HepG2 (cell line): Measurements from ENCODE around the gene RILP. TPM values are rescaled to one million over a fixed set of nuclear protein-coding genes. Genes with fewer than 3 reads are reported as not detected.

Source experiments
- CCDC6 ChIP-seq: sonication (generic); formaldehyde crosslinking; IDR thresholded peaks from 2 replicates; pipeline ENCODE4 v1.8.1; 2022; ENCODE audit warnings: mild to moderate bottlenecking, missing genetic modification reagents, moderate library complexity
- DNMT3B ChIP-seq: conservative IDR thresholded peaks from 2 replicates; pipeline ENCODE4 v1.6.1; 2016; ENCODE audit warnings: missing biosample characterization, control low read depth
- GTF2F1 ChIP-seq: fragments of 150-350 bp; IDR thresholded peaks from 2 replicates; pipeline ENCODE4 v1.6.1; 2014; ENCODE audit warnings: low read length
- SETDB1 ChIP-seq: sonication (generic); formaldehyde crosslinking; IDR thresholded peaks from 2 replicates; pipeline ENCODE4 v1.5.1; 2020; ENCODE audit warnings: missing genetic modification reagents, mild to moderate bottlenecking, borderline replicate concordance
- SMARCC2 ChIP-seq: fragments of 450-650 bp; IDR thresholded peaks from 2 replicates; pipeline ENCODE4 v1.6.1; 2017; ENCODE audit warnings: antibody characterized with exemption, mild to moderate bottlenecking
- SRSF9 ChIP-seq: fragments of 200-400 bp; formaldehyde crosslinking; IDR thresholded peaks from 2 replicates; pipeline ENCODE4 v1.6.1; 2018; ENCODE audit warnings: borderline replicate concordance, mild to moderate bottlenecking, low read depth, low read length; ENCODE audit not compliant: insufficient read depth, poor library complexity, severe bottlenecking
- TAF15 ChIP-seq: fragments of 200-400 bp; formaldehyde crosslinking; IDR thresholded peaks from one replicate; pipeline ENCODE4 v1.6.1; 2018; ENCODE audit warnings: mild to moderate bottlenecking, low read depth, low read length; ENCODE audit not compliant: poor library complexity, severe bottlenecking
- ZNF335 ChIP-seq: sonication (generic); formaldehyde crosslinking; IDR thresholded peaks from 2 replicates; pipeline ENCODE4 v1.4.0; 2020; ENCODE audit warnings: missing genetic modification reagents
- ZNF382 ChIP-seq: sonication (generic); formaldehyde crosslinking; IDR thresholded peaks from 2 replicates; pipeline ENCODE4 v1.5.0; 2020; ENCODE audit warnings: missing genetic modification reagents, mild to moderate bottlenecking, borderline replicate concordance
- ZNF432 ChIP-seq: sonication (generic); formaldehyde crosslinking; IDR thresholded peaks from 2 replicates; pipeline ENCODE4 v1.5.0; 2020; ENCODE audit warnings: missing genetic modification reagents, mild to moderate bottlenecking, borderline replicate concordance
- ZNF484 ChIP-seq: sonication (generic); formaldehyde crosslinking; IDR thresholded peaks from 2 replicates; pipeline ENCODE4 v1.5.1; 2020; ENCODE audit warnings: mild to moderate bottlenecking, low read depth, missing genetic modification reagents, borderline replicate concordance
- ZNF501 ChIP-seq: sonication (generic); formaldehyde crosslinking; IDR thresholded peaks from 2 replicates; pipeline ENCODE4 v1.5.1; 2020; ENCODE audit warnings: mild to moderate bottlenecking, moderate library complexity, missing genetic modification reagents
- ZNF75D ChIP-seq: sonication (generic); formaldehyde crosslinking; IDR thresholded peaks from 2 replicates; pipeline ENCODE4 v1.8.1; 2023; ENCODE audit warnings: missing genetic modification reagents, mild to moderate bottlenecking, borderline replicate concordance
- polyA plus RNA-seq, 8 experiments: library from polyadenylated mRNA; depleted of rRNA in 3 of 8; stranded (reverse) in 7 of 8; unstranded in 1 of 8; fragments of >200 nt; fragmentation: Illumina TruSeq in 4 of 8; extraction: Trizol in 4 of 8; gene quantifications; 2 replicates each; pipeline versions ENCODE4 v1.2.1 to v1.2.3, GENCODE V29; 2011 to 2016; ENCODE audit warnings: low read depth in 4 of 8, missing spikeins in 1 of 8, mixed read lengths in 1 of 8; ENCODE audit not compliant: insufficient read depth in 1 of 8
- total RNA-seq, 5 experiments: library from RNA; depleted of rRNA; stranded (reverse); fragments of >200 nt; fragmentation: Illumina TruSeq; extraction: Trizol; gene quantifications; 2 replicates each; pipeline ENCODE4 v1.2.3, GENCODE V29; 2016; ENCODE audit warnings: low read depth in 1 of 5
- TF ChIP-seq, protein P1 (sequence below): sonication (generic); formaldehyde crosslinking; conservative IDR thresholded peaks from 2 replicates; pipeline ENCODE4 v1.8.1; 2023; ENCODE audit warnings: missing genetic modification reagents
- TF ChIP-seq, protein P2 (sequence below): sonication (generic); formaldehyde crosslinking; IDR thresholded peaks from 2 replicates; pipeline ENCODE4 v1.4.0; 2020; ENCODE audit warnings: missing genetic modification reagents, mild to moderate bottlenecking, borderline replicate concordance
- TF ChIP-seq, protein P3 (sequence below): sonication (generic); formaldehyde crosslinking; IDR thresholded peaks from 2 replicates; pipeline ENCODE4 v1.8.1; 2022; ENCODE audit warnings: low read depth, mild to moderate bottlenecking, missing genetic modification reagents
- TF ChIP-seq, protein P4 (sequence below), 2 experiments: fragments of 450-650 bp in 1 of 2; sonication (generic) in 1 of 2; formaldehyde crosslinking; IDR thresholded peaks; 2 replicates each; pipeline versions ENCODE4 v1.5.0 to v1.8.0; 2020 to 2022; ENCODE audit warnings: mild to moderate bottlenecking in 1 of 2, missing genetic modification reagents in 1 of 2
- TF ChIP-seq, protein P5 (sequence below): sonication (generic); formaldehyde crosslinking; conservative IDR thresholded peaks from 2 replicates; pipeline ENCODE4 v1.8.0; 2022; ENCODE audit warnings: mild to moderate bottlenecking, moderate library complexity, missing genetic modification reagents

Gene RILP
- total and polyA plus RNA-seq, 2 of the 13 experiments (the other 11 are each of a cell fraction or from before 2014, with no cell fraction given), result 6.6 to 8.1 TPM

DNA sequence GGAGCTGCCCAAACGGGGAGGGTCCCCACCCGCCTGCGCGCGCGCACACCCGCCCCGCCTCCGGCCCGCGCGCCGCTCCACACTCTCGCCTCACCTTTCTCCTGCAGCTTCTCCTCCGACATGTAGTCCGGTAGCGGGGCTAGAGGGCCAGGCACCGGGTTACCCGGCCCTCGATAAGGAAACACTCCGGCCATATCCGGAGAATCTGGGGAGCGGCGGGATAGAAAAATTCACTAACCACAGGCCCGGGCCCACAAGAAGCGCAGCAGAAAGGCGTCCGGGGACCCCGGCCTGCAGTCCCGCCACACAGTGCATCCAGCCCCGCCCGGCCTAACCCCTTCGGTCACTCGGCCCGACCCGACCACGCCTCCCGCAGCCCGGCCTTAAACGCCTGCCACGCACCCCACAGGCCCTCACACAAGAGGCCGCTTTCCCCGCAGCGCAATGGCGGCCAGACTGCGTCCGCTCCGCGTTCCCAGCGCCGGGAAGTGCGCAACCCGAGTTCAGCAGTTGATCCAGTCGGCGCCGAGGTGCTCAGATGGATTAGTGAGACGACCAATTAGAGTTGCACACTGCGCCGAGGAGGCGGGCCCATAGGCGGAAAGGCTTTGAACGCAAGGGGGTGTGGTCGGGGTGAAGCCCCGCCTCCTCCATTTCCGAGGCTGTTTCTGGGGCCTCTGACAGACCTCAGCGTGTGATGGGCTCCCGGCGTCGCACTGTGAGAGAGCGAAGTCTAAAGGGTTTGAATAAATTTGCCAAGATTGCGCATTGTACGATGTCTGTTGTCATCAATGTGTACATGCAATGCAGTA, 34.9 kb upstream of the RILP start, which contains the start of gene PRPF8 (continued):
- TF ChIP-seq, protein P1, sequence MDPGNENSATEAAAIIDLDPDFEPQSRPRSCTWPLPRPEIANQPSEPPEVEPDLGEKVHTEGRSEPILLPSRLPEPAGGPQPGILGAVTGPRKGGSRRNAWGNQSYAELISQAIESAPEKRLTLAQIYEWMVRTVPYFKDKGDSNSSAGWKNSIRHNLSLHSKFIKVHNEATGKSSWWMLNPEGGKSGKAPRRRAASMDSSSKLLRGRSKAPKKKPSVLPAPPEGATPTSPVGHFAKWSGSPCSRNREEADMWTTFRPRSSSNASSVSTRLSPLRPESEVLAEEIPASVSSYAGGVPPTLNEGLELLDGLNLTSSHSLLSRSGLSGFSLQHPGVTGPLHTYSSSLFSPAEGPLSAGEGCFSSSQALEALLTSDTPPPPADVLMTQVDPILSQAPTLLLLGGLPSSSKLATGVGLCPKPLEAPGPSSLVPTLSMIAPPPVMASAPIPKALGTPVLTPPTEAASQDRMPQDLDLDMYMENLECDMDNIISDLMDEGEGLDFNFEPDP (CRISPR knock-in tag), result no peak
- TF ChIP-seq ZNF382 (CRISPR knock-in tag) (no peak), SETDB1 (no peak), ZNF432 (no peak), ZNF484 (no peak), SRSF9 (no peak), ZNF501 (peak; percentile 61), ZNF335 (CRISPR knock-in tag) (peak; percentile 85), TAF15 (no peak), ZNF75D (CRISPR knock-in tag) (no peak), GTF2F1 (0 out of 2 replicates have a peak, but pooled peaks have one; percentile 19), CCDC6 (CRISPR knock-in tag) (peak; percentile 68; the same call in 1 of the 2 replicates), SMARCC2 (no peak), DNMT3B (CRISPR knock-in tag) (no peak)
- TF ChIP-seq, protein P2, sequence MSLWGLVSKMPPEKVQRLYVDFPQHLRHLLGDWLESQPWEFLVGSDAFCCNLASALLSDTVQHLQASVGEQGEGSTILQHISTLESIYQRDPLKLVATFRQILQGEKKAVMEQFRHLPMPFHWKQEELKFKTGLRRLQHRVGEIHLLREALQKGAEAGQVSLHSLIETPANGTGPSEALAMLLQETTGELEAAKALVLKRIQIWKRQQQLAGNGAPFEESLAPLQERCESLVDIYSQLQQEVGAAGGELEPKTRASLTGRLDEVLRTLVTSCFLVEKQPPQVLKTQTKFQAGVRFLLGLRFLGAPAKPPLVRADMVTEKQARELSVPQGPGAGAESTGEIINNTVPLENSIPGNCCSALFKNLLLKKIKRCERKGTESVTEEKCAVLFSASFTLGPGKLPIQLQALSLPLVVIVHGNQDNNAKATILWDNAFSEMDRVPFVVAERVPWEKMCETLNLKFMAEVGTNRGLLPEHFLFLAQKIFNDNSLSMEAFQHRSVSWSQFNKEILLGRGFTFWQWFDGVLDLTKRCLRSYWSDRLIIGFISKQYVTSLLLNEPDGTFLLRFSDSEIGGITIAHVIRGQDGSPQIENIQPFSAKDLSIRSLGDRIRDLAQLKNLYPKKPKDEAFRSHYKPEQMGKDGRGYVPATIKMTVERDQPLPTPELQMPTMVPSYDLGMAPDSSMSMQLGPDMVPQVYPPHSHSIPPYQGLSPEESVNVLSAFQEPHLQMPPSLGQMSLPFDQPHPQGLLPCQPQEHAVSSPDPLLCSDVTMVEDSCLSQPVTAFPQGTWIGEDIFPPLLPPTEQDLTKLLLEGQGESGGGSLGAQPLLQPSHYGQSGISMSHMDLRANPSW (CRISPR knock-in tag), result no peak
- TF ChIP-seq, protein P3, sequence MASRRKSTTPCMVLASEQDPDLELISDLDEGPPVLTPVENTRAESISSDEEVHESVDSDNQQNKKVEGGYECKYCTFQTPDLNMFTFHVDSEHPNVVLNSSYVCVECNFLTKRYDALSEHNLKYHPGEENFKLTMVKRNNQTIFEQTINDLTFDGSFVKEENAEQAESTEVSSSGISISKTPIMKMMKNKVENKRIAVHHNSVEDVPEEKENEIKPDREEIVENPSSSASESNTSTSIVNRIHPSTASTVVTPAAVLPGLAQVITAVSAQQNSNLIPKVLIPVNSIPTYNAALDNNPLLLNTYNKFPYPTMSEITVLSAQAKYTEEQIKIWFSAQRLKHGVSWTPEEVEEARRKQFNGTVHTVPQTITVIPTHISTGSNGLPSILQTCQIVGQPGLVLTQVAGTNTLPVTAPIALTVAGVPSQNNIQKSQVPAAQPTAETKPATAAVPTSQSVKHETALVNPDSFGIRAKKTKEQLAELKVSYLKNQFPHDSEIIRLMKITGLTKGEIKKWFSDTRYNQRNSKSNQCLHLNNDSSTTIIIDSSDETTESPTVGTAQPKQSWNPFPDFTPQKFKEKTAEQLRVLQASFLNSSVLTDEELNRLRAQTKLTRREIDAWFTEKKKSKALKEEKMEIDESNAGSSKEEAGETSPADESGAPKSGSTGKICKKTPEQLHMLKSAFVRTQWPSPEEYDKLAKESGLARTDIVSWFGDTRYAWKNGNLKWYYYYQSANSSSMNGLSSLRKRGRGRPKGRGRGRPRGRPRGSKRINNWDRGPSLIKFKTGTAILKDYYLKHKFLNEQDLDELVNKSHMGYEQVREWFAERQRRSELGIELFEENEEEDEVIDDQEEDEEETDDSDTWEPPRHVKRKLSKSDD (CRISPR knock-in tag), result peak; percentile 85
- TF ChIP-seq, protein P4, sequence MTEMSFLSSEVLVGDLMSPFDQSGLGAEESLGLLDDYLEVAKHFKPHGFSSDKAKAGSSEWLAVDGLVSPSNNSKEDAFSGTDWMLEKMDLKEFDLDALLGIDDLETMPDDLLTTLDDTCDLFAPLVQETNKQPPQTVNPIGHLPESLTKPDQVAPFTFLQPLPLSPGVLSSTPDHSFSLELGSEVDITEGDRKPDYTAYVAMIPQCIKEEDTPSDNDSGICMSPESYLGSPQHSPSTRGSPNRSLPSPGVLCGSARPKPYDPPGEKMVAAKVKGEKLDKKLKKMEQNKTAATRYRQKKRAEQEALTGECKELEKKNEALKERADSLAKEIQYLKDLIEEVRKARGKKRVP (CRISPR knock-in tag; IDR thresholded peaks at IDR 0.05), result peak in 1 of 2 experiments; percentile 35; a peak in 1 of 4 replicates
- TF ChIP-seq, protein P5, sequence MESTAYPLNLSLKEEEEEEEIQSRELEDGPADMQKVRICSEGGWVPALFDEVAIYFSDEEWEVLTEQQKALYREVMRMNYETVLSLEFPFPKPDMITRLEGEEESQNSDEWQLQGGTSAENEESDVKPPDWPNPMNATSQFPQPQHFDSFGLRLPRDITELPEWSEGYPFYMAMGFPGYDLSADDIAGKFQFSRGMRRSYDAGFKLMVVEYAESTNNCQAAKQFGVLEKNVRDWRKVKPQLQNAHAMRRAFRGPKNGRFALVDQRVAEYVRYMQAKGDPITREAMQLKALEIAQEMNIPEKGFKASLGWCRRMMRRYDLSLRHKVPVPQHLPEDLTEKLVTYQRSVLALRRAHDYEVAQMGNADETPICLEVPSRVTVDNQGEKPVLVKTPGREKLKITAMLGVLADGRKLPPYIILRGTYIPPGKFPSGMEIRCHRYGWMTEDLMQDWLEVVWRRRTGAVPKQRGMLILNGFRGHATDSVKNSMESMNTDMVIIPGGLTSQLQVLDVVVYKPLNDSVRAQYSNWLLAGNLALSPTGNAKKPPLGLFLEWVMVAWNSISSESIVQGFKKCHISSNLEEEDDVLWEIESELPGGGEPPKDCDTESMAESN (CRISPR knock-in tag), result no peak
